A549 (cell line): Measurements from ENCODE around the gene LMX1B. TPM values are rescaled to one million over a fixed set of nuclear protein-coding genes. Genes with fewer than 3 reads are reported as not detected.

ENCODE experiments used
- ATAC-seq, 2 experiments: fragments of 200-7000 bp in 1 of 2; fragments of >200 bp in 1 of 2; cut with Nextera tagmentation in 1 of 2; cut with Tn5 transposase in 1 of 2; 3 replicates each; pipeline versions ENCODE4 v1.8.0 to v1.9.1; 2018 to 2020; ENCODE audit warnings: mild to moderate bottlenecking in 1 of 2, moderate library complexity in 1 of 2
- CTCF ChIA-PET: fragments of 300-600 bp; sonication (Branson Sonifier 250); formaldehyde crosslinking; extraction: SDS; loops from one replicate; lab custom pipeline; 2021; ENCODE audit warnings: antibody characterized with exemption, inconsistent platforms; lab: Yijun Ruan, JAX
- POLR2A ChIA-PET: fragments of 350-600 bp; formaldehyde crosslinking; extraction: SDS; loops from one replicate; lab custom pipeline; 2021; ENCODE audit warnings: antibody characterized with exemption, inconsistent platforms; lab: Yijun Ruan, JAX
- DNase-seq, 2 experiments: peaks; one replicate each; pipeline versions ENCODE4 v3.0.0 to v3.0.0-alpha.2; 2011 to 2016; ENCODE audit warnings: low read depth in 1 of 2, low spot score in 1 of 2
- FAIRE-seq: peaks from 2 replicates; lab custom pipeline; 2011; peaks lifted over from hg19 to GRCh38; lab: Jason Lieb, UNC
- H3K27ac ChIP-seq, 2 experiments: fragments of >200 bp; sonication (Bioruptor Twin); formaldehyde crosslinking; 3 replicates each; pipeline ENCODE4 v1.5.1; 2016 to 2017
- H3K4me1 ChIP-seq: fragments of >200 bp; sonication (Bioruptor Twin); formaldehyde crosslinking; 3 replicates; pipeline ENCODE4 v1.6.1; 2016
- H3K4me2 ChIP-seq: fragments of >200 bp; sonication (Bioruptor Twin); formaldehyde crosslinking; 3 replicates; pipeline ENCODE4 v1.6.1; 2016
- H3K4me3 ChIP-seq: fragments of >200 bp; sonication (Bioruptor Twin); formaldehyde crosslinking; 3 replicates; pipeline ENCODE4 v1.5.1; 2016
- H3K9me3 ChIP-seq: fragments of >200 bp; sonication (Bioruptor Twin); formaldehyde crosslinking; 3 replicates; pipeline ENCODE4 v1.6.1; 2016
- CBX2 ChIP-seq: fragments of 200-600 bp; sonication (generic); IDR thresholded peaks from 2 replicates; pipeline ENCODE4 v1.6.1; 2016; ENCODE audit warnings: low read depth, mild to moderate bottlenecking, borderline replicate concordance
- CEBPB ChIP-seq, 2 experiments: fragments of >200 bp in 1 of 2; sonication (Bioruptor Twin) in 1 of 2; formaldehyde crosslinking in 1 of 2; IDR thresholded peaks; 2 replicates each; pipeline ENCODE4 v1.6.1; 2012 to 2016
- EP300 ChIP-seq, 2 experiments: fragments of >200 bp; sonication (Bioruptor Twin); formaldehyde crosslinking; IDR thresholded peaks; 2 replicates in 1 of 2; 3 replicates in 1 of 2; pipeline ENCODE4 v1.6.1; 2016 to 2017
- ESRRA ChIP-seq: fragments of 150-350 bp; IDR thresholded peaks from 2 replicates; pipeline ENCODE4 v1.6.1; 2014; ENCODE audit warnings: mild to moderate bottlenecking, low read length, borderline replicate concordance
- FOSL2 ChIP-seq, 2 experiments: fragments of 450-650 bp in 1 of 2; fragments of >200 bp in 1 of 2; sonication (Bioruptor Twin) in 1 of 2; formaldehyde crosslinking; IDR thresholded peaks; 2 replicates each; pipeline versions ENCODE4 v1.5.0 to v1.6.1; 2016 to 2020; ENCODE audit warnings: mild to moderate bottlenecking in 1 of 2, moderate library complexity in 1 of 2
- FOXS1 ChIP-seq: fragments of 250-450 bp; sonication (Bioruptor Pico); IDR thresholded peaks from 2 replicates; pipeline ENCODE4 v1.5.0; 2020; ENCODE audit warnings: mild to moderate bottlenecking, moderate library complexity
- HOXA7 ChIP-seq: fragments of 250-450 bp; sonication (Bioruptor Pico); IDR thresholded peaks from 2 replicates; pipeline ENCODE4 v1.5.0; 2020; ENCODE audit warnings: mild to moderate bottlenecking, moderate library complexity
- HOXB13 ChIP-seq: fragments of 250-450 bp; sonication (Bioruptor Pico); IDR thresholded peaks from 2 replicates; pipeline ENCODE4 v1.5.0; 2020; ENCODE audit warnings: low read depth, mild to moderate bottlenecking, moderate library complexity
- KDM1A ChIP-seq: fragments of 200-600 bp; sonication (generic); IDR thresholded peaks from 2 replicates; pipeline ENCODE4 v1.6.1; 2016; ENCODE audit warnings: low read depth, mild to moderate bottlenecking
- MAFK ChIP-seq: fragments of 450-650 bp; IDR thresholded peaks from 2 replicates; pipeline ENCODE4 v1.6.1; 2014; ENCODE audit not compliant: partially characterized antibody
- NFE2L2 ChIP-seq: fragments of 150-350 bp; conservative IDR thresholded peaks from 2 replicates; pipeline ENCODE4 v1.6.1; 2014; ENCODE audit warnings: low read length
- NPAS2 ChIP-seq: fragments of 250-450 bp; sonication (Bioruptor Pico); IDR thresholded peaks from 2 replicates; pipeline ENCODE4 v1.8.0; 2022; ENCODE audit warnings: mild to moderate bottlenecking, moderate library complexity, borderline replicate concordance
- POLR2A ChIP-seq: IDR thresholded peaks from 2 replicates; pipeline ENCODE4 v1.6.1; 2012; ENCODE audit warnings: mild to moderate bottlenecking, low read length
- RAD21 ChIP-seq, 2 experiments: fragments of >200 bp in 1 of 2; sonication (Bioruptor Twin) in 1 of 2; formaldehyde crosslinking in 1 of 2; IDR thresholded peaks in 1 of 2; conservative IDR thresholded peaks in 1 of 2; 2 replicates in 1 of 2; 3 replicates in 1 of 2; pipeline ENCODE4 v1.6.1; 2012 to 2018; ENCODE audit warnings: inconsistent platforms in 1 of 2
- RARB ChIP-seq: fragments of 250-450 bp; sonication (Bioruptor Pico); IDR thresholded peaks from 2 replicates; pipeline ENCODE4 v1.8.0; 2021; ENCODE audit warnings: mild to moderate bottlenecking, moderate library complexity
- SMC3 ChIP-seq: fragments of >200 bp; sonication (Bioruptor Twin); formaldehyde crosslinking; IDR thresholded peaks from 3 replicates; pipeline ENCODE4 v1.6.1; 2018; ENCODE audit warnings: inconsistent platforms
- TFCP2L1 ChIP-seq: fragments of 250-450 bp; sonication (Bioruptor Pico); IDR thresholded peaks from 2 replicates; pipeline ENCODE4 v1.5.0; 2021; ENCODE audit warnings: mild to moderate bottlenecking
- ZFP36 ChIP-seq: fragments of 450-650 bp; IDR thresholded peaks from 2 replicates; pipeline ENCODE4 v1.6.1; 2014; ENCODE audit warnings: borderline replicate concordance; ENCODE audit not compliant: partially characterized antibody
- WGBS: methylation state at CpG from one replicate; pipeline ENCODE4 v1.1.6; 2017; ENCODE audit errors: missing lambda C conversion rate; 5-methylcytosine and 5-hydroxymethylcytosine counted together
- polyA plus RNA-seq, 4 experiments: library from polyadenylated mRNA; depleted of rRNA in 3 of 4; stranded (reverse); fragments of >200 nt; fragmentation: RNase III in 1 of 4; extraction: RNeasy Plus Mini Kit Qiagen cat#74134 plus additional on column Dnase treatment in 1 of 4; gene quantifications; 2 replicates in 3 of 4; 3 replicates in 1 of 4; pipeline ENCODE4 v1.2.3, GENCODE V29; 2011 to 2017
- TF ChIP-seq, protein P1 (sequence below): fragments of 450-650 bp; IDR thresholded peaks from 2 replicates; pipeline ENCODE4 v1.6.1; 2014; ENCODE audit warnings: antibody characterized with exemption
- TF ChIP-seq, protein P2 (sequence below): IDR thresholded peaks from 2 replicates; pipeline ENCODE4 v1.6.1; 2012
- TF ChIP-seq, protein P3 (sequence below): fragments of 200-600 bp; sonication (generic); IDR thresholded peaks from 2 replicates; pipeline ENCODE4 v1.6.1; 2016; ENCODE audit warnings: antibody characterized with exemption, mild to moderate bottlenecking, moderate library complexity
- TF ChIP-seq, protein P4 (sequence below): fragments of >200 bp; sonication (Bioruptor Twin); formaldehyde crosslinking; IDR thresholded peaks from 3 replicates; pipeline ENCODE4 v1.6.1; 2016
- TF ChIP-seq, protein P5 (sequence below): fragments of 250-450 bp; sonication (Bioruptor Pico); IDR thresholded peaks from 2 replicates; pipeline ENCODE4 v1.5.0; 2020; ENCODE audit warnings: low read depth, mild to moderate bottlenecking, moderate library complexity
- TF ChIP-seq, protein P6 (sequence below): fragments of >200 bp; sonication (Bioruptor Twin); formaldehyde crosslinking; IDR thresholded peaks from 3 replicates; pipeline ENCODE4 v1.5.1; 2016

LMX1B gene
- polyA plus RNA-seq, 2 of the 4 experiments (the other 2 are of a cell fraction) = 0.41 to 0.56 TPM

DNA sequence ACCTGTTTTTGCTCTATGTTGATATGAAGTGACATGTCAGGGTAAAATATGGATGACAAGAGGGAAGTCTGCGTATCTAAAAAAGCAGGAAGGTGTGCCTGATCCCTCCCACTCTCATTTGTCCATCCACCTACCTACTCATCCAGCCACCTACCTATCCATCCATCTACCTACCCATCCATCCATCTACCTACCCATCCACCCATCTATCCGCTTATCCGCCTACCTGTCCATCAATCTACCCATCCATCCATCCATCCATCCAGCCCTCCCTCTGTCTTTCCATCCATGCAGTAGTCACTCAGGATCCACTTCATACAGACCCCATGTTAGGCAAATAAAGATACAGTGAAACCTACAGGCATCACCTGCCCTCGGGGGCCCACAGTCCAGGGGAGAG, 32.4 kb downstream of the LMX1B start:
- Histone ChIP-seq H3K4me2 (no peak overlapping the region), H3K4me1 (no peaks in the 10 kb centered on the region), H3K27ac (no peak overlapping the region), H3K4me3 (no peak overlapping the region), H3K9me3 (no peaks in the 10 kb centered on the region)
- ChIA-PET CTCF (interaction anchor here (0.6 kb wide), 1 partner anchor 386 kb away, joined by 3 read pairs; no protein-coding TSS in a partner anchor), POLR2A (no interaction called here)
- DNase-seq = no peak
- ATAC-seq = no peak
- WGBS = 49% methylated on average over 4 of the region's 4 CpGs
- no peak for FAIRE-seq
- TF ChIP-seq CBX2 (no peak), RAD21 (conservative IDR thresholded peaks at IDR 0.05 in 1 of 2, IDR thresholded peaks at IDR 0.05 in 1 of 2) (no peak), CEBPB (IDR thresholded peaks at IDR 0.05) (no peak), RARB (CRISPR knock-in tag) (no peak), TFCP2L1 (no peak), NPAS2 (CRISPR knock-in tag) (no peak), FOSL2 (IDR thresholded peaks at IDR 0.05) (no peak), FOSL2 (CRISPR knock-in tag; IDR thresholded peaks at IDR 0.05) (no peak)
- TF ChIP-seq, protein P1, sequence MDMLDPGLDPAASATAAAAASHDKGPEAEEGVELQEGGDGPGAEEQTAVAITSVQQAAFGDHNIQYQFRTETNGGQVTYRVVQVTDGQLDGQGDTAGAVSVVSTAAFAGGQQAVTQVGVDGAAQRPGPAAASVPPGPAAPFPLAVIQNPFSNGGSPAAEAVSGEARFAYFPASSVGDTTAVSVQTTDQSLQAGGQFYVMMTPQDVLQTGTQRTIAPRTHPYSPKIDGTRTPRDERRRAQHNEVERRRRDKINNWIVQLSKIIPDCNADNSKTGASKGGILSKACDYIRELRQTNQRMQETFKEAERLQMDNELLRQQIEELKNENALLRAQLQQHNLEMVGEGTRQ = no peak
- TF ChIP-seq, protein P2, sequence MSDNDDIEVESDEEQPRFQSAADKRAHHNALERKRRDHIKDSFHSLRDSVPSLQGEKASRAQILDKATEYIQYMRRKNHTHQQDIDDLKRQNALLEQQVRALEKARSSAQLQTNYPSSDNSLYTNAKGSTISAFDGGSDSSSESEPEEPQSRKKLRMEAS = no peak

DNA sequence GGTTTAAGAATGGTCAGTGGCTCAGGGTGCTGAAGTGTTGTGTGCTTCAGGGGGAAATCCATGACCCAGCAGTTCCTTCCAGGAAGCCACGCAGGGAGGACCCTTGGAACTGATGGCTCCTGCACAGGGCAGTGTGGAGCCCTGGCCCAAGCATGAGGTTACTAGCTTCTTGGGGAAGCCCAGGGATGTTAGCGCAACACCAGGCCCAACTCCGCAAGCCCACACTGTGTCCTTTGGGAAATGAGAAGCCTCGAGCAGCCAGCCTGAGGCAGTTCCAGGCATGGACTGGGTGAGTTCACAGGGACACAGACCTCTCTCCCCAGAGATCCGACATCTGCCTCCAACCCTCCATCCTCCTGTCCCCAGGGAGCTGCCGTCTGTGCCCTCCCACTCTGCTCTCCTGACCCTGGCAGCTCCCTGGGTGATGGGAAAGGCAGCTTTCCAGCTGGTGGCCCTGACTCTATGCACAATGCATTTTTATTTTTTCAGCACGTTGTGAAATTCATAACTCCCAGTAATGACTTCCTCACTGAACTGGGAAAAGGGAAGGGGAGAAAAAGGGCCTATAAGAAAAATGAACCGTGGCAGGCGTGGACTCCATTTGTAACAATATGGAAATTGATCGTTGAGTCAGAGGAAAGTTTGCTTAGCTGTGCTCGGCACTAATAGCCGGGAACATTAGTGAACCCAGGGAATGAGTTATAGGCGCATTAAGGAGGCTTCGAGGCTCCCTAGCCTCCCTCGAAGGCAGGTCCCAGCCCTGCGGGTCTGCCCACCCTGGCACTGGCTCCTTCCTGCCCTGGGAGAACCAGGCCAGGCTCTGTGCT, 34.1 kb downstream of the LMX1B start:
- Histone ChIP-seq H3K27ac (no peak overlapping the region), H3K9me3 (no peaks in the 10 kb centered on the region), H3K4me1 (no peaks in the 10 kb centered on the region), H3K4me2 (no peak overlapping the region), H3K4me3 (no peak overlapping the region)
- TF ChIP-seq HOXA7 (CRISPR knock-in tag) = no peak
- TF ChIP-seq POLR2A = no peak
- TF ChIP-seq, protein P3, sequence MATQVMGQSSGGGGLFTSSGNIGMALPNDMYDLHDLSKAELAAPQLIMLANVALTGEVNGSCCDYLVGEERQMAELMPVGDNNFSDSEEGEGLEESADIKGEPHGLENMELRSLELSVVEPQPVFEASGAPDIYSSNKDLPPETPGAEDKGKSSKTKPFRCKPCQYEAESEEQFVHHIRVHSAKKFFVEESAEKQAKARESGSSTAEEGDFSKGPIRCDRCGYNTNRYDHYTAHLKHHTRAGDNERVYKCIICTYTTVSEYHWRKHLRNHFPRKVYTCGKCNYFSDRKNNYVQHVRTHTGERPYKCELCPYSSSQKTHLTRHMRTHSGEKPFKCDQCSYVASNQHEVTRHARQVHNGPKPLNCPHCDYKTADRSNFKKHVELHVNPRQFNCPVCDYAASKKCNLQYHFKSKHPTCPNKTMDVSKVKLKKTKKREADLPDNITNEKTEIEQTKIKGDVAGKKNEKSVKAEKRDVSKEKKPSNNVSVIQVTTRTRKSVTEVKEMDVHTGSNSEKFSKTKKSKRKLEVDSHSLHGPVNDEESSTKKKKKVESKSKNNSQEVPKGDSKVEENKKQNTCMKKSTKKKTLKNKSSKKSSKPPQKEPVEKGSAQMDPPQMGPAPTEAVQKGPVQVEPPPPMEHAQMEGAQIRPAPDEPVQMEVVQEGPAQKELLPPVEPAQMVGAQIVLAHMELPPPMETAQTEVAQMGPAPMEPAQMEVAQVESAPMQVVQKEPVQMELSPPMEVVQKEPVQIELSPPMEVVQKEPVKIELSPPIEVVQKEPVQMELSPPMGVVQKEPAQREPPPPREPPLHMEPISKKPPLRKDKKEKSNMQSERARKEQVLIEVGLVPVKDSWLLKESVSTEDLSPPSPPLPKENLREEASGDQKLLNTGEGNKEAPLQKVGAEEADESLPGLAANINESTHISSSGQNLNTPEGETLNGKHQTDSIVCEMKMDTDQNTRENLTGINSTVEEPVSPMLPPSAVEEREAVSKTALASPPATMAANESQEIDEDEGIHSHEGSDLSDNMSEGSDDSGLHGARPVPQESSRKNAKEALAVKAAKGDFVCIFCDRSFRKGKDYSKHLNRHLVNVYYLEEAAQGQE = no peak
- TF ChIP-seq NPAS2 (CRISPR knock-in tag) = no peak
- TF ChIP-seq SMC3 = no peak
- TF ChIP-seq NFE2L2 = no peak
- no peak for TF ChIP-seq ESRRA
- TF ChIP-seq, protein P4, sequence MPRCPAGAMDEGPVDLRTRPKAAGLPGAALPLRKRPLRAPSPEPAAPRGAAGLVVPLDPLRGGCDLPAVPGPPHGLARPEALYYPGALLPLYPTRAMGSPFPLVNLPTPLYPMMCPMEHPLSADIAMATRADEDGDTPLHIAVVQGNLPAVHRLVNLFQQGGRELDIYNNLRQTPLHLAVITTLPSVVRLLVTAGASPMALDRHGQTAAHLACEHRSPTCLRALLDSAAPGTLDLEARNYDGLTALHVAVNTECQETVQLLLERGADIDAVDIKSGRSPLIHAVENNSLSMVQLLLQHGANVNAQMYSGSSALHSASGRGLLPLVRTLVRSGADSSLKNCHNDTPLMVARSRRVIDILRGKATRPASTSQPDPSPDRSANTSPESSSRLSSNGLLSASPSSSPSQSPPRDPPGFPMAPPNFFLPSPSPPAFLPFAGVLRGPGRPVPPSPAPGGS = no peak
- no peak for TF ChIP-seq MAFK
- no peak for TF ChIP-seq HOXB13 (CRISPR knock-in tag)
- TF ChIP-seq EP300 (IDR thresholded peaks at IDR 0.05) = no peak
- TF ChIP-seq ZFP36 = no peak
- no peak for TF ChIP-seq FOXS1 (CRISPR knock-in tag)
- TF ChIP-seq, protein P5, sequence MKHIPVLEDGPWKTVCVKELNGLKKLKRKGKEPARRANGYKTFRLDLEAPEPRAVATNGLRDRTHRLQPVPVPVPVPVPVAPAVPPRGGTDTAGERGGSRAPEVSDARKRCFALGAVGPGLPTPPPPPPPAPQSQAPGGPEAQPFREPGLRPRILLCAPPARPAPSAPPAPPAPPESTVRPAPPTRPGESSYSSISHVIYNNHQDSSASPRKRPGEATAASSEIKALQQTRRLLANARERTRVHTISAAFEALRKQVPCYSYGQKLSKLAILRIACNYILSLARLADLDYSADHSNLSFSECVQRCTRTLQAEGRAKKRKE (CRISPR knock-in tag) = no peak
- TF ChIP-seq, protein P6, sequence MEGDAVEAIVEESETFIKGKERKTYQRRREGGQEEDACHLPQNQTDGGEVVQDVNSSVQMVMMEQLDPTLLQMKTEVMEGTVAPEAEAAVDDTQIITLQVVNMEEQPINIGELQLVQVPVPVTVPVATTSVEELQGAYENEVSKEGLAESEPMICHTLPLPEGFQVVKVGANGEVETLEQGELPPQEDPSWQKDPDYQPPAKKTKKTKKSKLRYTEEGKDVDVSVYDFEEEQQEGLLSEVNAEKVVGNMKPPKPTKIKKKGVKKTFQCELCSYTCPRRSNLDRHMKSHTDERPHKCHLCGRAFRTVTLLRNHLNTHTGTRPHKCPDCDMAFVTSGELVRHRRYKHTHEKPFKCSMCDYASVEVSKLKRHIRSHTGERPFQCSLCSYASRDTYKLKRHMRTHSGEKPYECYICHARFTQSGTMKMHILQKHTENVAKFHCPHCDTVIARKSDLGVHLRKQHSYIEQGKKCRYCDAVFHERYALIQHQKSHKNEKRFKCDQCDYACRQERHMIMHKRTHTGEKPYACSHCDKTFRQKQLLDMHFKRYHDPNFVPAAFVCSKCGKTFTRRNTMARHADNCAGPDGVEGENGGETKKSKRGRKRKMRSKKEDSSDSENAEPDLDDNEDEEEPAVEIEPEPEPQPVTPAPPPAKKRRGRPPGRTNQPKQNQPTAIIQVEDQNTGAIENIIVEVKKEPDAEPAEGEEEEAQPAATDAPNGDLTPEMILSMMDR = no peak
- TF ChIP-seq KDM1A = no peak
- ATAC-seq = no peak
- CTCF ChIA-PET = interaction anchor here (1.0 to 2.8 kb wide), 4 partner anchors 11 to 58 kb away, joined by 3 to 10 read pairs (median 4); no protein-coding TSS in a partner anchor
- no peak for DNase-seq
- POLR2A ChIA-PET = no interaction called here
- no peak for FAIRE-seq
- 64% methylated on average over 16 of the region's 16 CpGs for WGBS
